Stimulated activated CD8-positive, alpha-beta memory T cell treated with anti-CD3 and anti-CD28 coated beads, Interleukin-2, amount 100 ng/mL, for 1 hour (primary cell): ENCODE results near the gene PTPN4.

Experiments
- DNase-seq, 2 donors: peaks; one replicate each; pipeline ENCODE4 v3.0.0-alpha.2; 2020; ENCODE audit warnings: low read depth in 2 of 2

PTPN4 gene

DNA sequence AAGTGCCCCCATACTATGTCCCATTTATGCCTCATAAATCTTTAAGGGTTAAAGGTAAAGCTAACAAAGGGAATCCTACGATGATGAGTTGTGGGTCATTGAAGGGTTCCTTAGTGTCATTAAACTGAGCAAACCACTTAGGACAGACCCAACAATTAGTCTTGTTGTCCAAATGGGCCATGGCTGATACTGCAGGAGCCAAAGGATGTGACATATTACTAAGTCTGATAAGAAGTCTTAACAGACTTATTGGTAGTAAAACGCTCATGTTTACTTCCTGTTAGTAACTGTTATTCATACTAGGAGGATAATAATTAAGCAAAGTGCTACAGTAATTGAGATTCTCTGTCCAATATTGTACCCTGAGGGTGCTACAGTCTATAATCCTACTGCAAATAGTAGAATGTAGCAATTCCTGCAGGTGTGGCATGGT lies 96.8 kb downstream of the PTPN4 start:
- DNase-seq: no peak

DNA sequence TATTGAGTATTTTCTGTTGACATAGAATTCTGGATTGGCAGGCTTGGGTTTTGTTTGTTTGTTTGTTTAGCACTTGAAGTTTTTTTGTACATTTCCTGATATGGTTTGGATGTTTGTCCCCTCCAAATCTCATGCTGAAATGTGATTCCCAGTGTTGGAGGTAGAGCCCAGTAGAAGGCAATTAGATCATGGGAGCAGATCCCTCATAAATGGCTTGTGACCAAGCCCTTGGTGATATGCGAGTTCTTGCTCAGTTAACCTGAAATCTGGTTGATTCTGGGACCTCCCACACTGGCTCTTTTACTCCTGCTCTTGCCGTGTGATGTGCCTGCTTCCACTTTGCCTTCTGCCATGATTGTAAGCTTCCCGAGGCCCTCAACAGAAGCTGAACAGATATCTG lies 98.0 kb downstream of the PTPN4 start:
- no peak for DNase-seq

DNA sequence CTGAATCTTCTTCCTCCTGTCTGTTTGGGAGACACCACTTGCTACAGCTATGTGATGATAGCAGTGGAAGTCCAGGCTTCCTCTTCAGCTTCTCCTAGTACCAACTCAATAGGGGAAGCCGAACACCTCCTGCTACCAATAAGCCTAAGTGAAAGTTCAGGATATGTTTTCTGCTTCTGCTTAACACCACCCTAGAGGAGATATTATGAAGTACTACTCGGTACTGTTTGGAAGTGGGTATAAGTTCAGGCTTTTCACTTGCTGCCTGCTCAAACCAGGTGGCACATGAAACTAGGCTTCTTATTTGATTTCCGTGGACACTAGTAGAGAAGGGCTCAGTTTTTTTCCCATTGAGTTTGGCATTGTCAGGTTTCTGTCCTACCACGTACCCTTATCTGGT lies 99.8 kb downstream of the PTPN4 start:
- DNase-seq: no peak

DNA sequence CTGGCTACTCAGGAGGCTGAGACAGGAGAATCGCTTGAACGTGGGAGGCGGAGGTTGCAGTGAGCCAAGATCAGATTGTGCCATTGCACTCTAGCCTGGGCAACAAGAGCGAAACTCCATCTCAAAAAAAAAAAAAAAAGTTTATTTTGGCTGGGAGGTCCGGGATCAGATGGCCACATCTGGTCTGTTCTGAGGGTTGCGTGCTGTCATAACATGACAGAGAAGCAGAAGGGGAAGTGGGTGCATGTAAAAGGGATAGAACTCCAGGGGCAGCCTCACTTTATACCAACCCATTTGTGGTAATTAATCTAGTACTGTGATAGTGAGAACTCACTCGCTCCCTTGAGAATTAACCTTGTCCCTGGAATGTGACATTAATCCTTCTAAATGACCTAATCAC lies 101.2 kb downstream of the PTPN4 start:
- DNase-seq: no peak

- no peak for DNase-seq
Observed at GRCh38 chr2:119862127-119862889, 102.6 kb downstream of the PTPN4 start.

- DNase-seq: no peak
Observed at GRCh38 chr2:119864318-119864717, 104.6 kb downstream of the PTPN4 start.

GRCh38 chr2:119871725-119872124 lies 112.0 kb downstream of the PTPN4 start:
- no peak for DNase-seq

DNA sequence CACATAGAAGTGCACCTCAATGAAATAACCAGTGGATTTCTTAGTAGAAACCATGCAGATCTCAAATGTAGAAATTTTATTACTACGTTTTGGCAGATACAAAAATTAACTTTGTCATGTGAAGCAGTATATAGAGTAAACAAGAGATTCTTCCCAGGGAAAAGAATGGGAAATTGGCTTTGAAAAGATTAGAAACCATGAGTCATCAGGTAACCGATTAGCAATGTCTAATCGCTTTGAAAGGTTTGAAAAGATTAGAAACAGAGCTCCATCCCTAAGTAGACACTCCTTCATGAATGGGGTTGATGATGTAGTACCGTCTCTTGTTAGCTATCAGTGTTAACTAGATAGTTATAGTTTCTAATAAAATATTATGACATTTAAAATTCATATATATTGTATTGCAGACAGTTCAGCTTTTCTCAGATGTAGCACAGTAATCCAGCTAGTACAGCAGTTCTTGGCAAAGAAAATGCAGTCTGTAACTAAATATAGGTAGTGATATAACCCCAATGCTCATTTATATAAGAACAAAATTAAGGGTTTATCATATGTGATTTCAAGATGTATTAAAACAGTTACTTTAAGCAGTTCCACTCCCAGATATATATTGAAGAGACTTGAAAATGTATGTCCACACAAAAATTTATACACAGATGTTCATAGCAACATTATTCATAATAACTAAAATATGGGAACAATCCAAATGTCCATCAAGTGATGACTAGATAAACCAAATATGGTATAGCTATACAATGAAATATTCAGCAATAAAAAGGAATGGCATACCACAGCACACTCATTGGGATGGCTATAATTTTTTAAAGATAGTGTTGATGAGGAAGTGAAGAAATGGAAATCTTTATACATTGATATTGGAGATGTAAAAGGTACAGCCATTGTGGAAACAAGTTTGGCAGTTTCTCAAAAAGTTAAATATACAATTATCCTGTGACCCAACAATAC lies 113.9 kb downstream of the PTPN4 start:
- DNase-seq: no peak

DNA sequence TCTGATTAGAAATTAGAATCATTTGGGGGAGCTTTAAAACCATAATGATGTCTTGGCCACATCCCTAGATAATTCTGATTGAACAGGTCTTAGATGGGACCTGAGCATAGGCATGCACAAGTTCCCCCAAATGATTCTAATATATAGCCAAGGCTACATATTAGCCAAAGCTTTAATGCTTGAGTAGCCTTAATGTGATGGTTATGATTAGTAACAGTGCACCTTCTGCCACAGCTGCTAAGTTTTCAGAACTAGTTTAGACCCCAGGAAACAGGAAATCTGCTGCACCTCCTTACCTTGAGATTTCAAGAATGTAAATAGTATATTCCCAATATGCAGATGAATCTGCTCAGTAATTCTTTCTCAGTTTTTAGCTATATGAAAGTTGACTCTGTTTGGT lies 119.8 kb downstream of the PTPN4 start:
- no peak for DNase-seq

- DNase-seq: no peak
Observed at GRCh38 chr2:119888680-119889079, 129.0 kb downstream of the PTPN4 start.

GRCh38 chr2:119897736-119898395 lies 138.1 kb downstream of the PTPN4 start:
- no peak for DNase-seq

DNA sequence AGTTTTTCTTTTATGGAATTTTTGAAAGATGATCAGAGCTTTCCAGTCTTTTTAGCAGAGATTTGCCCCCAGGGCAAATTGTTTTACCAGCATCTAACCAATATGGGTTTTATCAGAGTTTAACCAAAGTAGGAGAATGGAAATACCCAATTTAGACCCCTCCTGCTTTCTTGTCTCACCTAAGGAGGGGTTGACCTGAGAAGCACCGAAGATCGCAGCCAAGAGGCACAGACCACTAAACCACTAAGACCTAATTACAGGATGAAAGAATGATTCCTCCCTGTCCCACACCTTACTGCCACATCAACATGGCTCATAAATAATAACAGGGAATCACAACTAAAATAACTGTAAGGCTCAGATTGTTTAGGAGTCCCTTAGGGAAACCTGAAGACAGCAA lies 141.3 kb downstream of the PTPN4 start:
- DNase-seq: no peak

DNA sequence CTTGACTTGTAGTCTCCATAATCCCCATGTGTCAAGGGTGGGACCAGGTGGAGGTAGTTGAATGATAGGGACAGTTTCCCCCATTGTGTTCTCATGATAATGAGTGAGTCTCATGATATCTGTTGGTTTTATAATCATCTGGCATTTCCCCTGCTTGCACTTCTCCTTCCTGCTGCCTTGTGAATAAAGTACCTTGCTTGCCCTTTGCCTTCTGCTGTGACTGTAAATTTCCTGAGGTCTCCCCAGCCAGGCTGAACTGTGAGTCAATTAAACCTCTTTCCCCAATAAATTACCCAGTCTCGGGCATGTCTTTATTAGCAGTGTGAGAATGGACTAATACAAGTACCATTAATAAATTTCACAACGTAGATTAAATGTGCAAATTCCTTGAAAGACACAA lies 150.8 kb downstream of the PTPN4 start:
- no peak for DNase-seq

- DNase-seq: no peak
Observed at GRCh38 chr2:119914266-119914665, 154.5 kb downstream of the PTPN4 start.

GRCh38 chr2:119921825-119922224 lies 162.1 kb downstream of the PTPN4 start:
- no peak for DNase-seq

GRCh38 chr2:119922699-119923098 lies 163.0 kb downstream of the PTPN4 start:
- DNase-seq: no peak

GRCh38 chr2:119929537-119929936 lies 169.8 kb downstream of the PTPN4 start:
- DNase-seq: peak in 1 of 2 donors; percentile 9

- DNase-seq: no peak
Observed at GRCh38 chr2:119932809-119933208, 173.1 kb downstream of the PTPN4 start.

DNA sequence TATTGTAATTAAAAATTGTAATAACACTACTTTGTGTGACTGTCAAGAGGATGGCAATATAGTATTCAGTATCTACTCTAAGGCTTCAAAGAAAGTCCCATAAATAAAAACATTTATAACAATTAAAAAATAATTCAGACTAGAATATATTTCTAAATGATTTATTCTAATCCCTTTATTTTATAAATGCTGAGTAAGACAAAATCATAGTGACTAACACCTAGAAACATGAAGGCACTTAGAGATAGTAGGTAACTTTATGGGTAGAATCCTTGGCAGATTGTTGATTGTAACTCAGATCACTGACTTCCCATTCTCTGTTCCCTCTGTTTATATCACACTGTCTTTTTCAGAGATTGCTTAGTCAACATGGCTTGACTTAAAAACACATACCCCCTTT lies 174.6 kb downstream of the PTPN4 start:
- DNase-seq: no peak

GRCh38 chr2:119937680-119938079 lies 178.0 kb downstream of the PTPN4 start:
- DNase-seq: no peak

DNA sequence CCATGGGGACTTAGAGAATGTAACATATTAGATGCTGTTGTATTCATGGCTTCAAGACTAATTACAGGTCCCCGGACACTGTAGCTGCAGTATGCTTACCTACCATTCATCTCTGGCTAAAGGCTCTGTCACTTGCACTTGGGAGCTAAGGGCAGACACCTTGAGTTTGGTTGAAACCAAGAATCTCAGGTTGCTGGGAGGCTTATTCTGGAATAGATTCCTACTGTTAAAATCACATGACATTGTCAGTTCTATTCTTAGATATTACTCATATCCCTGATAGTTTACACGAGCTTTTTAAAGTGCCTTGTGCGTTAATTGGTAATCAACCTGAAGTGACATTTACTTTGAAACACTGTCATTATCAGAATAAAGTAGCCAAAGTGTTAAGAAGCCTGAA lies 180.2 kb downstream of the PTPN4 start:
- no peak for DNase-seq

GRCh38 chr2:119940856-119941255 lies 181.1 kb downstream of the PTPN4 start:
- DNase-seq: no peak
